A549 (cell line): ENCODE measurements around the gene ADCY7. TPM values are rescaled to one million over a fixed set of nuclear protein-coding genes. Genes with fewer than 3 reads are reported as not detected.

Experiments
- ATAC-seq, 2 experiments: fragments of 200-7000 bp in 1 of 2; fragments of >200 bp in 1 of 2; cut with Nextera tagmentation in 1 of 2; cut with Tn5 transposase in 1 of 2; 3 replicates each; pipeline versions ENCODE4 v1.8.0 to v1.9.1; 2018 to 2020; ENCODE audit warnings: mild to moderate bottlenecking in 1 of 2, moderate library complexity in 1 of 2
- CTCF ChIA-PET: fragments of 300-600 bp; sonication (Branson Sonifier 250); formaldehyde crosslinking; extraction: SDS; loops from one replicate; lab custom pipeline; 2021; ENCODE audit warnings: antibody characterized with exemption, inconsistent platforms; lab: Yijun Ruan, JAX
- POLR2A ChIA-PET: fragments of 350-600 bp; formaldehyde crosslinking; extraction: SDS; loops from one replicate; lab custom pipeline; 2021; ENCODE audit warnings: antibody characterized with exemption, inconsistent platforms; lab: Yijun Ruan, JAX
- DNase-seq, 2 experiments: peaks; one replicate each; pipeline versions ENCODE4 v3.0.0 to v3.0.0-alpha.2; 2011 to 2016; ENCODE audit warnings: low read depth in 1 of 2, low spot score in 1 of 2
- FAIRE-seq: peaks from 2 replicates; lab custom pipeline; 2011; peaks lifted over from hg19 to GRCh38; lab: Jason Lieb, UNC
- H3K27ac ChIP-seq, 2 experiments: fragments of >200 bp; sonication (Bioruptor Twin); formaldehyde crosslinking; 3 replicates each; pipeline ENCODE4 v1.5.1; 2016 to 2017
- H3K4me1 ChIP-seq: fragments of >200 bp; sonication (Bioruptor Twin); formaldehyde crosslinking; 3 replicates; pipeline ENCODE4 v1.6.1; 2016
- H3K4me2 ChIP-seq: fragments of >200 bp; sonication (Bioruptor Twin); formaldehyde crosslinking; 3 replicates; pipeline ENCODE4 v1.6.1; 2016
- H3K4me3 ChIP-seq: fragments of >200 bp; sonication (Bioruptor Twin); formaldehyde crosslinking; 3 replicates; pipeline ENCODE4 v1.5.1; 2016
- H3K9me3 ChIP-seq: fragments of >200 bp; sonication (Bioruptor Twin); formaldehyde crosslinking; 3 replicates; pipeline ENCODE4 v1.6.1; 2016
- CBX2 ChIP-seq: fragments of 200-600 bp; sonication (generic); IDR thresholded peaks from 2 replicates; pipeline ENCODE4 v1.6.1; 2016; ENCODE audit warnings: low read depth, mild to moderate bottlenecking, borderline replicate concordance
- CHD4 ChIP-seq: fragments of 200-600 bp; sonication (generic); IDR thresholded peaks from 2 replicates; pipeline ENCODE4 v1.6.1; 2016; ENCODE audit warnings: antibody characterized with exemption, mild to moderate bottlenecking, borderline replicate concordance
- E2F6 ChIP-seq: IDR thresholded peaks from 2 replicates; pipeline ENCODE4 v1.6.1; 2012; ENCODE audit warnings: low read depth, borderline replicate concordance
- FOSL2 ChIP-seq, 2 experiments: fragments of 450-650 bp in 1 of 2; fragments of >200 bp in 1 of 2; sonication (Bioruptor Twin) in 1 of 2; formaldehyde crosslinking; IDR thresholded peaks; 2 replicates each; pipeline versions ENCODE4 v1.5.0 to v1.6.1; 2016 to 2020; ENCODE audit warnings: mild to moderate bottlenecking in 1 of 2, moderate library complexity in 1 of 2
- GATA3 ChIP-seq: IDR thresholded peaks from 2 replicates; pipeline ENCODE4 v1.6.1; 2012; ENCODE audit warnings: borderline replicate concordance
- HES2 ChIP-seq: fragments of >200 bp; sonication (Bioruptor Twin); formaldehyde crosslinking; IDR thresholded peaks from 2 replicates; pipeline ENCODE4 v1.6.1; 2016
- HOXA7 ChIP-seq: fragments of 250-450 bp; sonication (Bioruptor Pico); IDR thresholded peaks from 2 replicates; pipeline ENCODE4 v1.5.0; 2020; ENCODE audit warnings: mild to moderate bottlenecking, moderate library complexity
- HOXB13 ChIP-seq: fragments of 250-450 bp; sonication (Bioruptor Pico); IDR thresholded peaks from 2 replicates; pipeline ENCODE4 v1.5.0; 2020; ENCODE audit warnings: low read depth, mild to moderate bottlenecking, moderate library complexity
- HOXB5 ChIP-seq: fragments of 250-450 bp; sonication (Bioruptor Pico); IDR thresholded peaks from 2 replicates; pipeline ENCODE4 v1.5.0; 2020; ENCODE audit warnings: mild to moderate bottlenecking, moderate library complexity
- KDM5A ChIP-seq: fragments of 200-600 bp; sonication (generic); IDR thresholded peaks from 2 replicates; pipeline ENCODE4 v1.6.1; 2016; ENCODE audit warnings: antibody characterized with exemption, mild to moderate bottlenecking
- NPAS2 ChIP-seq: fragments of 250-450 bp; sonication (Bioruptor Pico); IDR thresholded peaks from 2 replicates; pipeline ENCODE4 v1.8.0; 2022; ENCODE audit warnings: mild to moderate bottlenecking, moderate library complexity, borderline replicate concordance
- POLR2A ChIP-seq: IDR thresholded peaks from 2 replicates; pipeline ENCODE4 v1.6.1; 2012; ENCODE audit warnings: mild to moderate bottlenecking, low read length
- RFX5 ChIP-seq: fragments of 450-650 bp; IDR thresholded peaks from 2 replicates; pipeline ENCODE4 v1.7.1; 2014; ENCODE audit warnings: antibody characterized with exemption, mild to moderate bottlenecking, moderate library complexity
- USF2 ChIP-seq: fragments of 450-650 bp; IDR thresholded peaks from 2 replicates; pipeline ENCODE4 v1.6.1; 2014; ENCODE audit warnings: antibody characterized with exemption
- ZSCAN20 ChIP-seq: fragments of 250-450 bp; sonication (Bioruptor Pico); IDR thresholded peaks from 2 replicates; pipeline ENCODE4 v1.8.0; 2022; ENCODE audit warnings: mild to moderate bottlenecking, moderate library complexity
- WGBS: methylation state at CpG from one replicate; pipeline ENCODE4 v1.1.6; 2017; ENCODE audit errors: missing lambda C conversion rate; 5-methylcytosine and 5-hydroxymethylcytosine counted together
- polyA plus RNA-seq, 4 experiments: library from polyadenylated mRNA; depleted of rRNA in 3 of 4; stranded (reverse); fragments of >200 nt; fragmentation: RNase III in 1 of 4; extraction: RNeasy Plus Mini Kit Qiagen cat#74134 plus additional on column Dnase treatment in 1 of 4; gene quantifications; 2 replicates in 3 of 4; 3 replicates in 1 of 4; pipeline ENCODE4 v1.2.3, GENCODE V29; 2011 to 2017
- TF ChIP-seq, protein P1 (sequence below): fragments of 150-350 bp; IDR thresholded peaks from 2 replicates; pipeline ENCODE4 v1.6.1; 2014; ENCODE audit warnings: low read depth, mild to moderate bottlenecking, low read length
- TF ChIP-seq, protein P2 (sequence below): IDR thresholded peaks from 2 replicates; pipeline ENCODE4 v1.6.1; 2012

Gene ADCY7
- polyA plus RNA-seq, 2 of the 4 experiments (the other 2 are of a cell fraction) = 10.5 to 18.7 TPM

DNA sequence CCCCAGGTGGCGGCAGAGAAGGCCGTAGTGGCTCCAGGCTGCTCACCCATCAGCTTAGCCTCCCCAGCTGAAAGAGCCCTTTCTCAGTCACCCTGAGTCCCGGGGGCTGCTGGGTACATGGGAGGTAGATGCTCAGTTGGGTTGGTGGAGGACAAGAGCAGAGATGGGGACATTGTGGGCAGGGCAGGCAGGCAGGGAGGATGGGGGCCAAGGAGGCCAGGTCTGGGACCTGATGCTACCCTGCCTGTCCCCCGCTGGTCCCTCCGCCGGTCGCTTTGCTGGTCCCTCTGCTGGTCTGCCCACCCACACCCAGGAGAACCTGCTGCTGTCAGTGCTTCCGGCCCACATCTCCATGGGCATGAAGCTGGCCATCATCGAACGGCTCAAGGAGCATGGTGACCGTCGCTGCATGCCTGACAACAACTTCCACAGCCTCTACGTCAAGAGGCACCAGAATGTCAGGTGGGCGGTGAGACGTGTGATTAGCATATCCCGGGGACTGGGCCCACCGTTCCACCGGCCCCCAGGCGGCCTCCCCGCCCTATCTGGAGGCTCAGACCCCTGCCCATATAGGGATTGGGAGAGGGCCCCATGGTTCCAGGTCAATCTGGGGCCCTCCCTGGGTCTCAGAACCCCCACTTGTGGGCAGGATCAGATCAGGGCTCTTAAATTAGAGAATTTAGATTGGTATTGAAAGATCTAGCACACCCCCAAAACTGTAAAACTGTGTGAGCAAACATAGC lies 26.9 kb downstream of the ADCY7 start:
- DNase-seq (no peak), FAIRE-seq (no peak), ATAC-seq (no peak)
- POLR2A ChIA-PET = no interaction called here
- CTCF ChIA-PET = interaction anchor here (1.0 kb wide), 1 partner anchor 23 kb away, joined by 3 read pairs; no protein-coding TSS in a partner anchor
- WGBS = 95% methylated on average over 19 of the region's 20 CpGs
- Histone ChIP-seq H3K27ac (no peak overlapping the region), H3K4me3 (no peak overlapping the region), H3K9me3 (no peaks in the 10 kb centered on the region), H3K4me1 (no peaks in the 10 kb centered on the region), H3K4me2 (no peak overlapping the region)
- no peak for TF ChIP-seq GATA3
- no peak for TF ChIP-seq HOXA7 (CRISPR knock-in tag)
- no peak for TF ChIP-seq POLR2A
- no peak for TF ChIP-seq HOXB5 (CRISPR knock-in tag)
- TF ChIP-seq HES2 = no peak

GRCh38 chr16:50293994-50294855 lies 27.9 kb downstream of the ADCY7 start:
- ATAC-seq (no peak), DNase-seq (no peak), FAIRE-seq (no peak)
- Histone ChIP-seq H3K9me3 (no peaks in the 10 kb centered on the region), H3K27ac (no peak overlapping the region), H3K4me3 (no peak overlapping the region), H3K4me2 (no peak overlapping the region), H3K4me1 (no peaks in the 10 kb centered on the region)
- TF ChIP-seq, protein P1, sequence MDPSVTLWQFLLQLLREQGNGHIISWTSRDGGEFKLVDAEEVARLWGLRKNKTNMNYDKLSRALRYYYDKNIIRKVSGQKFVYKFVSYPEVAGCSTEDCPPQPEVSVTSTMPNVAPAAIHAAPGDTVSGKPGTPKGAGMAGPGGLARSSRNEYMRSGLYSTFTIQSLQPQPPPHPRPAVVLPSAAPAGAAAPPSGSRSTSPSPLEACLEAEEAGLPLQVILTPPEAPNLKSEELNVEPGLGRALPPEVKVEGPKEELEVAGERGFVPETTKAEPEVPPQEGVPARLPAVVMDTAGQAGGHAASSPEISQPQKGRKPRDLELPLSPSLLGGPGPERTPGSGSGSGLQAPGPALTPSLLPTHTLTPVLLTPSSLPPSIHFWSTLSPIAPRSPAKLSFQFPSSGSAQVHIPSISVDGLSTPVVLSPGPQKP = no peak
- TF ChIP-seq, protein P2, sequence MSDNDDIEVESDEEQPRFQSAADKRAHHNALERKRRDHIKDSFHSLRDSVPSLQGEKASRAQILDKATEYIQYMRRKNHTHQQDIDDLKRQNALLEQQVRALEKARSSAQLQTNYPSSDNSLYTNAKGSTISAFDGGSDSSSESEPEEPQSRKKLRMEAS = no peak
- TF ChIP-seq FOSL2 (IDR thresholded peaks at IDR 0.05) (no peak), FOSL2 (CRISPR knock-in tag; IDR thresholded peaks at IDR 0.05) (no peak), CBX2 (no peak)
- ChIA-PET POLR2A (no interaction called here), CTCF (interaction anchor here (0.8 to 2.3 kb wide), 3 partner anchors 14 to 33 kb away, joined by 3 to 5 read pairs (median 3); no protein-coding TSS in a partner anchor)
- 94% methylated on average over 15 of the region's 20 CpGs for WGBS

GRCh38 chr16:50294955-50295354 lies 28.6 kb downstream of the ADCY7 start:
- ATAC-seq (no peak), FAIRE-seq (no peak)
- POLR2A ChIA-PET = no interaction called here

More at GRCh38 chr16:50294955-50295354, 28.6 kb downstream of the ADCY7 start:
- 63% methylated on average over 4 of the region's 4 CpGs for WGBS
- Histone ChIP-seq H3K9me3 (no peaks in the 10 kb centered on the region), H3K27ac (no peak overlapping the region), H3K4me2 (no peak overlapping the region), H3K4me1 (no peaks in the 10 kb centered on the region), H3K4me3 (no peak overlapping the region)
- no peak for DNase-seq
- TF ChIP-seq CHD4 (no peak), NPAS2 (no peak), RFX5 (no peak), ZSCAN20 (CRISPR knock-in tag) (no peak), USF2 (no peak), KDM5A (no peak), HOXB13 (CRISPR knock-in tag) (no peak), E2F6 (no peak)
- CTCF ChIA-PET = interaction anchor here (0.8 to 2.5 kb wide), 5 partner anchors 15 to 82 kb away, joined by 3 to 9 read pairs (median 4); no protein-coding TSS in a partner anchor
